ENCODE data around the gene SUCLG2.

DNA sequence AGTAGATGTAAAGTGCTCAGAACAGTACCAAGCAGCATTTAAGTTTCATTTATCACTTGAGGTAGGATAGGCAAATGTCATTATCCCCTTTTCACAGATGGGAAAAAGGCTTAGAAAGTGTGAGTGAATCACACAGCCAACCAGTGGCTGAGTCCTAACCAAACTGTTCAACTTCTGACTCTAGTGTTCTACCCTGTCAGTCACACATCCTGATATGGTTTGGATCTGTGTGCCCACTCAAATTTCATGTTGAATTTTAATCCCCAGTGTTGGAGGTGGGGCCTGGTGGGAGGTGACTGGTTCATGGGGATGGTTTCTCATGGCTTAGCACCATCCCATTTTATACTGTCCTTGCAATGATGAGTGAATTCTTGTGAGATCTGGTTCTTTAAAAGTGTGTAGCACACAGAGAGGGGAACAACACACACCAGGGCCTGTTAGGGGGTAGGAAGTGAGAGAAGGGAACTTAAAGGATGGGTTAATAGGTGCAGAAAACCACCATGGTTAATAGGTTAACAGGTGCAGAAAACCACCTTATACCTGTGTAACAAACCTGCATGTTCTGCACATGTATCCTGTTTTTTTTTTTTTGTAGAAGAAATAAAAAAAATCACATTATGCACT is 304.7 kb downstream of the SUCLG2 start:
- TF ChIP-seq, protein P1, sequence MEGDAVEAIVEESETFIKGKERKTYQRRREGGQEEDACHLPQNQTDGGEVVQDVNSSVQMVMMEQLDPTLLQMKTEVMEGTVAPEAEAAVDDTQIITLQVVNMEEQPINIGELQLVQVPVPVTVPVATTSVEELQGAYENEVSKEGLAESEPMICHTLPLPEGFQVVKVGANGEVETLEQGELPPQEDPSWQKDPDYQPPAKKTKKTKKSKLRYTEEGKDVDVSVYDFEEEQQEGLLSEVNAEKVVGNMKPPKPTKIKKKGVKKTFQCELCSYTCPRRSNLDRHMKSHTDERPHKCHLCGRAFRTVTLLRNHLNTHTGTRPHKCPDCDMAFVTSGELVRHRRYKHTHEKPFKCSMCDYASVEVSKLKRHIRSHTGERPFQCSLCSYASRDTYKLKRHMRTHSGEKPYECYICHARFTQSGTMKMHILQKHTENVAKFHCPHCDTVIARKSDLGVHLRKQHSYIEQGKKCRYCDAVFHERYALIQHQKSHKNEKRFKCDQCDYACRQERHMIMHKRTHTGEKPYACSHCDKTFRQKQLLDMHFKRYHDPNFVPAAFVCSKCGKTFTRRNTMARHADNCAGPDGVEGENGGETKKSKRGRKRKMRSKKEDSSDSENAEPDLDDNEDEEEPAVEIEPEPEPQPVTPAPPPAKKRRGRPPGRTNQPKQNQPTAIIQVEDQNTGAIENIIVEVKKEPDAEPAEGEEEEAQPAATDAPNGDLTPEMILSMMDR (IDR thresholded peaks at IDR 0.05) = no peak
- TF ChIP-seq POLR2A (IDR thresholded peaks at IDR 0.05) = no peak
